EH (cell line): ENCODE results near the gene ARHGEF40.

ENCODE experiments used
- DNase-seq: peaks from one replicate; pipeline ENCODE4 v3.0.0-alpha.2; 2015; ENCODE audit warnings: low read depth

ARHGEF40 gene

DNA sequence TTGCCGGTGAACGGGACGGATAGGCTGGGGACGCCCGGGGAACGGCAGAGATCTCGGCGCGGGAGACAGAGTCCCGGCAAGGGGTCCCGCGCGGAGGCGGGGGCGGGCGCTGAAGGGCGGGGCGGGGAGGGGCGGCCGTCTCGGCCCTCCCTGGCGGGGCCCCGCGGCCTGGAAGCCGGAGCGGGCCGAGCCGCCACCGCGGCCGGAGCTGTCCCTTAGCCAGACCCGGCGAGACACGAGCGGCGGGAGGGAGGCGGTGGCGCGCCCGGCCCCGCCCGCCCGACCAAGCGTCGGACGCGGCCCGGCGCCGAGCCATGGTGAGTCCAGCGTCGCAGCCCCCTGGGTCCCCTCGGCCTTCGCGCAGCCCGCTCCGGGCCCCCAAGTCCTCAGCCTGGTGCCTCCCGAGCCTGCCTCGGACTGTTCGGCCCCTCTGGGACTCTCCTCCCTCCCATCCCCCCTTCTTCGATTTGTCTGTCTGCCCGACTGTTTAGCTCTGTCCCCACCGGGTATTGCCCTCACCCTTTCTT lies at the start of gene ARHGEF40:
ARHGEF40 (plus strand) TSS at position 222 of the 527 bp plus-strand sequence; CDS start at position 315, 93 bp downstream.
- DNase-seq: peak; percentile 69

- no peak for DNase-seq
Measured at GRCh38 chr14:21020977-21021545, 49.0 kb upstream of the ARHGEF40 start.

GRCh38 chr14:21022686-21023085 lies 47.4 kb upstream of the ARHGEF40 start:
- DNase-seq: no peak

DNA sequence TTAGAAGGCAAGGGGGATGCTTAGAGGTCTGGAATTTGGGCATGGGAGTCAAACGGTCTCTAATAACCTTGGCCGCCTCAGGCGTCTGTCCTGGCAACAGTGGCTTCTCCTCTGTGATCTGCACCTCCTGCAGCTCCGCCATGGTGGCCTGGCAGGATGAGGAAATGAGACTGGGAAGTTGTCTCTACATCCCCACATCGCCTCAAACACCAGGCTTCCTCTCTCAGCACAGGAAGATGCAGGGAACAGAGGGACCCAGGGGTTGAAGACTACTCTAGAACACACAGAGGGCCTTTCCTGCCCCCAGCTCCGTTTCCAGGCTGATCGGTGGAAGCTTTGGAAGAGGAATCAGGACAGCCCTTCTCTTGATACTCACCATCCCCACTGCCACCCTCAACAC lies 46.9 kb upstream of the ARHGEF40 start:
- DNase-seq: no peak

- no peak for DNase-seq
Measured at GRCh38 chr14:21023817-21024584, 46.1 kb upstream of the ARHGEF40 start.

DNA sequence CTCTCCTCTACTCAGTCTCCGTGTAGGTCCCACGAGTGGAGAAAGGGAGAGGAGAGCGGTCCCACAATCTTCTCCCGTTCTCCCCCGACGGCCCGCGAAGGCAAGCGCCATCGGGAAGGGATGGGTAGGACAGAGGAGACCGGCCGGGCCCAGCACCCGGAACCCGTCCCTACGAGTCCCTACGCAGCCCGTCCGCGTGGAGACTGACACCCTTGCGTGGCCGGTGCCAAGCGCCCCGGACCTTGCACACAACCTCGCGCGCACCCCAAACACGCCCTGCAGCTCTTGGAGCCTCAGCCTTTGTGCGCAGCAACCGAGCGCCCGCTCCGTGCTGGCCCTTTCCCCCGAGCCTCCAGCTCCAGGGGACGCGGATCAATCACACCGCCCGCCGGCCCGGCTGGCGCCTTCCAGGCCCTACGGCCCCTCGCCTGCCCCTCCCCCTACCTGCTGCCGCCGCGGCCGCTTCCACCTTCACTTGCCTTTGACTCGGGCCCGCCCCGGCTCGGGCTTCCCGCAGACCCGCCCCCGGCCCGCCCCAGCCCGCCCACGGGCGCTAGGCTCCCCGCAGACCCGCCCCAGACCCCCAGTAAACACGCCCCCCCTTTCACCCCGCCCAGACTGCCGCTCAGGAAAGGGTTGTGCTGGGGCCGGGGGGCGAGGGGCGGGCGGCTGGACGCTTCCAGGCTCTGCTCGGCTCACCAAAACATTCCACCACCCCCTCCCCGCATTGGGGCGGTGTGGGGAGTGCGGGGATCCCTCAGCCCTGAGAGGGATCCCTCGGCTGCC lies 45.3 kb upstream of the ARHGEF40 start, which contains the start of gene NDRG2:
NDRG2 (minus strand) TSS at position 477 of the 786 bp plus-strand sequence. CDS start 1,746 bp downstream, outside the sequence.
- no peak for DNase-seq

DNA sequence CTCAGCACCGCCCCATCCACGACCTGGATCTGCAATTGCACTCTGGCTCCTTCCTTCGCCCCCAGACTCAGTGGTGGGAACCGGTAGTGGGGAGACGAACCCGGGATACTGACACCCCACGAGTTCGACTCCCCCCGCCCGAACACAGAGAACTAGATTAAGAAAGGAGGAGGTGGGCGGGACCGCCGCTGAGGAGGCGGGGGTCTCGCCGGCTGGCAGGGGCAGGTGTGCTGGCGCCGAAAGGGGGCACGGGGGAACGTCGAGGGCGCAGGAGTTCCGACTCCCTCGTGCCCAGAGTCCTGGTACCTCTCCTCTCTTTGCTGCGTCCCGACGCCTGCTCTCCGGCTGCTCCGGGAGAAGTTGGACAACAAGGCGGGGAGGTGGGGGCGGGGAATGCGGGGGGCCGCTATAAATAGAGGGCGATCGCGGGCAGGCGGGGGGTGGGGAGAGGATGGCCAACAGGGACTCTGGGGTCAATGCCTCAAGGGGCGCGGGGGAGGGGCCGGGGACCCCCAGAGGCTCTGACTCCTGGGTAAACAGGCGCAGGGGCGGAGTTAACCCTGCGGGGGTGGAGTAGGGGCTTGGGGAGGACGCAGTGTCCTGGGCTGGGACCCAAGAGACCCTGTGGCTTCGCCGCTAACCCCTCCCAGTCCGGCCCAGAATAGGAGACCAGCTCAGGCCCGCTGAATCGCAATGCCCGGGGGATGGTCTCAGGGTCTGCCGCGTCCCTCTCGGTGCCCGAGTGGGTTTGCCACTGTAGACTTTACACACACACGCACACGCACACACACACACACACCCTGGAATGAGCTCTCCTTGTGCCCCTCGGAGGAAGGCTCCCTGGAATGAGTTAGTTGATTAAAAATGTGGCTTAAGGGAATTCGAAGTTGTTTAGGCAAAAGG lies 44.5 kb upstream of the ARHGEF40 start:
- DNase-seq: no peak

DNA sequence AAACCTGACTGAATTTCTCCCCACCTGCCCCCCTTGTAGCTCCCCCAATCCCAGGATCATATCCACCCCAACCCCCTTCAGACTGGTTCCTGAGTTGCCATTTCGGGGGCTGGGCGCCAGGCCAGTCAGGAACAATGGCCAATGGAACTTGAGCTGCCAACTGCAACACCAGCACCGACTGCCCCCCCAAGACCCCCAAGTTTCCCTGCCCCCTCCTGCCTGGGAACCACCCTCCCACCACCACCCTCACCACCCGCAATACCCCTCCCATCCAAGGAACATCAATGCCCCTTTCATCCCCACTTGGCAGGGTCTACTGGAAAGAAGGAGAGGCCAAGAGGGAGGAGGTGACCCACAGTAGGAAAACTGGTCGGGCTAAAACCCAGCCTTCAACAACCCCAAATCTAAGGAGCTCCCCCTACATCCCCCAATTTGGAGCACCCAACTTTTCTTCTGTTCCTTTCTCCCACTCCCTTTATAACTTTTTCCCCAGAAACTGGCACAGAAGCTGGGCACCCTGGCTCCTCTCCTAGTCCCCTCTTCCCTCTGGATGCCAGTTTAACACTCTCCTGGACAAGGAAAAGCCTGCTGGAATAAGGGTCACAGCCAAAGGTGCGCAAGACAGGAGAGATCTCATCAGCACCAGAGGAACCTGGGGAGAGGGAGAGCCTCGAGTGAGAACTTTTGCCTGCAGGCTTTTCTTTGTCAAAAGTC lies 43.7 kb upstream of the ARHGEF40 start:
- DNase-seq: no peak

- DNase-seq: no peak
Measured at GRCh38 chr14:21026988-21027315, 43.2 kb upstream of the ARHGEF40 start.

DNA sequence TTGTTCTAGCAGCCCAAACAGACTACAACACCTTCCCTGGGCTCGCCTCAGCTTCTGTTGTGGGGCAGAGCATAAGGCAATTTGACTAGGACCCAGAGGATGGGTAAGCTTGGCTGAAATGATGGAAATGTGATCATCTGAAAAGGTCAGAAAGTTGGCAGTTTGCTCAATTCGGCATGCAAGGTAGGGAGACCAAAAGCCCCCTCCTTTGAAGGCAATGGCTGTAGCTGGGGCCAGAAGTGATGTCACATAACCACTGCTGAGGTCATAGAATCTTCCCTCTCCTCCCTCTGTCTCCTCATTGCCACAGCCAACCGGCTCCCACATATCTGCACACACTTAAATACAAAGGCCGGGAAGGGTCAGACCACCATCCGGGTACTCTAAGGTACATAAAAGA lies 40.2 kb upstream of the ARHGEF40 start, which contains the start of gene TPPP2:
TPPP2 (plus strand) TSS at position 301 of the 400 bp plus-strand sequence. CDS start 365 bp downstream, outside the sequence.
- no peak for DNase-seq

DNA sequence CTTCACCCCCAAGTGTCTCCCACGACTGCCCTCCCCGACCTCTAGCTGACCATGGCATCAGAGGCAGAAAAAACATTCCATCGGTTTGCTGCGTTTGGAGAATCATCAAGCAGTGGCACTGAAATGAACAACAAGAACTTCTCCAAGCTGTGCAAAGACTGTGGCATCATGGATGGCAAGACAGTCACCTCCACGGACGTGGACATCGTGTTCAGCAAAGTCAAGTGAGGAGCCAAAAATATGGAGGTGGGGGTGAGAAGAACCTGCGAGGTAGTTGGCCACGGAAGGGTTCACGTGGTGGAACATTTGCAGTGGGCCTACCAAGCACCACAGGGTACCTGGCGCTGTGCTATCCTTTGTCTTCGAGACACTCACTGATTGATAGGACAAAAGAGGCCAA lies 39.6 kb upstream of the ARHGEF40 start:
- no peak for DNase-seq

DNA sequence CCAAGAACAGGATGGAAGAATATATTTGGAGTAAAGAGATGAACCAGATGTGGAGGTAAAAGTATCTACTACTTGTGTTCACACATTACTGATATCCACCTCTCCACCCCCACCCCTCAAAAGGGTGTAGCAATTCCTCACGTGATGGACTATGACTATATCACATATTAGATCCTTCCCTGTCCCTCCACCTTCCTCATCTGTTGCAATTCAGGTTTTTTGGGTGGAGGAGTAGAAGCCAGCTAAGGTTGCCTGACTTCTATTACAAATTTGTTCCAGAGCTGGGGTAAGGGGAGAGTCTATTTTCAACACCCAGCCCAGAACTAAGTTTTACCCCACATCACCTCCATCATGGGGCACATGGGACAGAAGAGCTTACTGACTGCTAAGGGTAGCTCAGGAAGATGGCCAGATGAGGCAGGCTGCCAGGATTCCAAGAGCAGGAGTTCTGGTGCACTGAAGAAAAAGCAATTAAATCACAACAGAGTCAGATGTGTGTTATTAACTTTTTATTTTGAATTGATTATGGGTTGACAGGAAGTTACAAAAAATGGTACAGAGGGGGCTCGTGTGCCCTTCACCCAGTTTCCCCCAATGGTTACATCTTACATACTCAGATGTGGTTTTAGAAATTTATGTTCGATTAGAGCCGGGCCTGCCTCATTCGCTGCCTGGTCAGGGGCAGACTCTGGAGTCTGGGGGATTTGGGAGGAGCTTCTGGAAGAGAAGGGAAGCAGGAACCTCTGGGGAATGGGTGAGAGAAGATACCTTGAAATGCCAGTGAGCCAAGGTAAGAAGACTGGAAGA lies 37.6 kb upstream of the ARHGEF40 start:
- no peak for DNase-seq

- no peak for DNase-seq
Measured at GRCh38 chr14:21033133-21033698, 36.9 kb upstream of the ARHGEF40 start.

DNA sequence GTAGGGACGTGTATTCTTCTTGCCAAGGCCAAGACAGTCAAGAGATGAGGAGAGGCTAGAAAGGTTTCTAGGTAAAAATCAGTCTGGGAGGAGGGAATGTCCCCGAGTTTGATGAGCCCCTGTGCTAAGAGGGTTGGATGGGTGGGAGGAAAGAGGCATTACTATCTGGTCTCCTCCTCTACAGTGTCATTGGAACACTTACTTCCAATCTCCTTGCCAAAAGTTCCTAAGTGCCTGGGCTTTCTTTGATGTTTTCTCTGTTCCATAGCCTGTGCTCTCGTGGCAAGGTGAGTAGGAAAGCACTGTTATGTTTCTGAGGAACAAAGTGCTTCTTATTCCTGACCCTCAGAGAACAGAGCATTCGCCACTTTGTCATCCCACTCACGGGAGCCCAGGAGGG lies 35.4 kb upstream of the ARHGEF40 start, which contains the start of gene RNASE13:
RNASE13 (minus strand) TSS at position 101 of the 400 bp plus-strand sequence. CDS start 519 bp downstream, outside the sequence.
- DNase-seq: no peak

GRCh38 chr14:21036751-21037150 lies 33.4 kb upstream of the ARHGEF40 start:
- DNase-seq: no peak

DNA sequence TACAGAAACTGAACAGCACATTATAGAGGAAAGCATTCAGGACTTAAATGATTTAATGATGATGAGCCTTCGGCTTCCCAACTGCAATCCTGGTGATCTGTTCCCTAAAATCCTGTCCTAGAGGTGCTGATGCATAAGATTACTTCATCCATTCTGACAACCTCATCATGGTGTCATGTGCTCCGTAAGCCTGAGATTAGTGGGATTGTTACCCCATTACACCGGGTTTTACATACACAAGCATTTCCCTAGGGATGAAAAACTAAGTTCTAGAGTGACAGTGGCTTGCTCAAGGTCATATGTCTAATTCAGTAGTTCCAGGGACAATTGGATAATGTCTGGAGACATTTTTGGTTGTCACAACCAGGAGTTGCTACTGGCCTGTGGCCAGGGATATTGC lies 32.9 kb upstream of the ARHGEF40 start:
- DNase-seq: no peak

DNA sequence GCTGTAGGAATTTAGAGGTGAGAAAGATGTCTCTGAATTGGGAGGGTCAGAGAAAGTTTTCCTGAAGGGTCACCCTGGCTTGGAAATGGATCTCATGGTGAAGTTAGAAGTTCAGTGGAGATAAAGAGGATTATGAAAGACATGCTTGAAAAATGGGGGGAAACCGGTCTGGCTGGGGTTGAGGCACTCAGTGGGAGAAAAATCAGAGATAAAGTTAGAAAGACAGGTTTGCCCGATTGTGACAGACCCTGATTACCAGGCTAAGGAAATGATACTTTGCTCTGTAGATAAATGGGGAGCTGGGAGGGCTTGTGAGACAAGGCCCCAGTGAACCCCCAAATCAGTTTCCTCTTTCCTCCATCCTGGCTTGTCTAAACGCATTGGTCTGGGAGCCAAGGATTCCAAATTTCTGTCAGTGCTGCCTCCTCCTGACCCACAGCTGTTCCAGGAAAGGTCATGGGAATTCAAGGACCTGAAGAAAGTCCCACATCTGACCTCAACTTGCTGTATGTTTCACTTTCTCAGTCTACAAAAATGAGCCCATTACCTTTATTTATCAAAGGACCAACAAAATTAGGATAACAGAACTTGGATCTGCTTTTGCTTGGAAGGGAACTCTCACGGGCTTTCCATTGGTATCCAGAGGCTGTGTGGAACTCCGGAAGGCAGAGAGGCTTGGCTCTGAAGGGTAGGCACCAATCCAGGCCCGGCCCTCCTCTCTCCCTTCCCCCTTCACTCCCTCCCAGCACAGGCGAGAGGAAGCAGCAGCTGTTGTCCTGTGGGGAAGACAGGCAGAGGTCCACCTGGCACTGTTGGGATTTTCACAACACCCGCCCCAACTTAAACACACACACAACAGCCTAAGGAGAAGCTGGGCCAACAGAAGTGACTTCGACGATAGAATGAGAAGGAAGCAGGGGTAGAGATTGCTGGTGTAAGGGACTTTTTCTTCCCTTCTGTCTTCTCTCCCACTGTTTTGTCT lies 31.4 kb upstream of the ARHGEF40 start:
- DNase-seq: peak; percentile 66
